Keratinocyte (primary cell): Measurements from ENCODE around the gene EXOSC5. TPM values are rescaled to one million over a fixed set of nuclear protein-coding genes. Genes with fewer than 3 reads are reported as not detected.

Experiments used
- DNase-seq: peaks from one replicate; pipeline ENCODE4 v3.0.0-alpha.2; 2011; ENCODE audit warnings: low read depth, missing footprints, low spot score
- FAIRE-seq: peaks from 2 replicates; lab custom pipeline; 2011; peaks lifted over from hg19 to GRCh38; lab: Jason Lieb, UNC
- H2AFZ ChIP-seq: 2 replicates; pipeline ENCODE4 v1.6.0; 2012; ENCODE audit warnings: low read length, control low read depth, inconsistent platforms; ENCODE audit not compliant: control insufficient read depth
- H3K27ac ChIP-seq: 2 replicates; pipeline ENCODE4 v1.5.1; 2011; ENCODE audit warnings: low read length; ENCODE audit not compliant: control insufficient read depth, insufficient read depth
- H3K27me3 ChIP-seq: 3 replicates; pipeline ENCODE4 v1.6.0; 2011; ENCODE audit warnings: low read length; ENCODE audit not compliant: control insufficient read depth, insufficient read depth; ENCODE audit errors: extremely low read depth
- H3K36me3 ChIP-seq, 2 experiments: 2 replicates in 1 of 2; 3 replicates in 1 of 2; pipeline ENCODE4 v1.5.1; 2011; ENCODE audit warnings: low read length in 2 of 2, mild to moderate bottlenecking in 1 of 2; ENCODE audit not compliant: control insufficient read depth in 2 of 2, insufficient read depth in 2 of 2; ENCODE audit errors: extremely low read depth in 1 of 2
- H3K4me1 ChIP-seq: 3 replicates; pipeline ENCODE4 v1.5.1; 2011; ENCODE audit warnings: low read length; ENCODE audit not compliant: control insufficient read depth, insufficient read depth; ENCODE audit errors: extremely low read depth
- H3K4me2 ChIP-seq: 3 replicates; pipeline ENCODE4 v1.6.0; 2011; ENCODE audit warnings: low read depth, low read length; ENCODE audit not compliant: control insufficient read depth, insufficient read depth; ENCODE audit errors: extremely low read depth
- H3K4me3 ChIP-seq, 3 experiments: fragments of 200-600 bp in 1 of 3; sonication (generic) in 1 of 3; 2 replicates in 2 of 3; 3 replicates in 1 of 3; pipeline ENCODE4 v1.5.1; 2011 to 2016; ENCODE audit warnings: low read length in 3 of 3, mild to moderate bottlenecking in 3 of 3, control low read depth in 2 of 3, inconsistent platforms in 1 of 3, low read depth in 1 of 3, mixed read lengths in 1 of 3, mixed run types in 1 of 3, moderate library complexity in 1 of 3; ENCODE audit not compliant: control insufficient read depth in 2 of 3, insufficient read depth in 2 of 3; ENCODE audit errors: extremely low read depth in 1 of 3
- H3K79me2 ChIP-seq: 2 replicates; pipeline ENCODE4 v1.6.0; 2012; ENCODE audit warnings: low read length; ENCODE audit not compliant: control insufficient read depth, insufficient read depth
- H3K9ac ChIP-seq: 3 replicates; pipeline ENCODE4 v1.6.0; 2011; ENCODE audit warnings: low read length; ENCODE audit not compliant: control insufficient read depth, insufficient read depth; ENCODE audit errors: extremely low read depth
- H3K9me1 ChIP-seq: 3 replicates; pipeline ENCODE4 v1.6.0; 2011; ENCODE audit warnings: low read length; ENCODE audit not compliant: control insufficient read depth, insufficient read depth; ENCODE audit errors: extremely low read depth
- H3K9me3 ChIP-seq: 2 replicates; pipeline ENCODE4 v1.5.1; 2012; ENCODE audit warnings: low read depth, low read length; ENCODE audit not compliant: control insufficient read depth
- H4K20me1 ChIP-seq: 3 replicates; pipeline ENCODE4 v1.6.0; 2011; ENCODE audit warnings: low read length; ENCODE audit not compliant: control insufficient read depth, insufficient read depth; ENCODE audit errors: extremely low read depth
- EZH2 ChIP-seq: IDR thresholded peaks from one replicate; pipeline ENCODE4 v1.6.1; 2012; ENCODE audit warnings: inconsistent platforms, mild to moderate bottlenecking, low read length, moderate library complexity
- dilution Hi-C: fragments of 300-500 bp; cut with MboI; formaldehyde crosslinking; loops from one replicate; pipeline ENCODE4 v1.7.0; 2020; ENCODE audit warnings: low sequenced_read_pairs; ENCODE audit not compliant: extremely low pct_ligation_motif_present
- polyA plus RNA-seq, 5 experiments: library from polyadenylated mRNA; depleted of rRNA in 3 of 5; stranded (reverse) in 3 of 5; stranded (forward) in 1 of 5; unstranded in 1 of 5; fragments of >200 nt; gene quantifications; 1 replicate in 1 of 5; 2 replicates in 3 of 5; 3 replicates in 1 of 5; pipeline versions ENCODE4 v1.2.1 to v1.2.3, GENCODE V29; 2011 to 2012; ENCODE audit warnings: missing spikeins in 2 of 5, low read depth in 1 of 5, low replicate concordance in 1 of 5
- TF ChIP-seq, protein P1 (sequence below), 3 experiments: IDR thresholded peaks in 1 of 3; conservative IDR thresholded peaks in 1 of 3; optimal IDR thresholded peaks in 1 of 3; 2 replicates in 2 of 3; 3 replicates in 1 of 3; pipeline versions ENCODE3 to v1.5.1; 2011; ENCODE audit warnings: low read length in 3 of 3, mild to moderate bottlenecking in 3 of 3, moderate library complexity in 2 of 3, control low read depth in 1 of 3, inconsistent platforms in 1 of 3; ENCODE audit not compliant: insufficient read depth in 2 of 3; ENCODE audit errors: extremely low read depth in 1 of 3

Gene EXOSC5
- polyA plus RNA-seq, 1 donor (not counting 4 experiments of a cell fraction or from before 2014, with no cell fraction given), result 12.5 TPM

DNA sequence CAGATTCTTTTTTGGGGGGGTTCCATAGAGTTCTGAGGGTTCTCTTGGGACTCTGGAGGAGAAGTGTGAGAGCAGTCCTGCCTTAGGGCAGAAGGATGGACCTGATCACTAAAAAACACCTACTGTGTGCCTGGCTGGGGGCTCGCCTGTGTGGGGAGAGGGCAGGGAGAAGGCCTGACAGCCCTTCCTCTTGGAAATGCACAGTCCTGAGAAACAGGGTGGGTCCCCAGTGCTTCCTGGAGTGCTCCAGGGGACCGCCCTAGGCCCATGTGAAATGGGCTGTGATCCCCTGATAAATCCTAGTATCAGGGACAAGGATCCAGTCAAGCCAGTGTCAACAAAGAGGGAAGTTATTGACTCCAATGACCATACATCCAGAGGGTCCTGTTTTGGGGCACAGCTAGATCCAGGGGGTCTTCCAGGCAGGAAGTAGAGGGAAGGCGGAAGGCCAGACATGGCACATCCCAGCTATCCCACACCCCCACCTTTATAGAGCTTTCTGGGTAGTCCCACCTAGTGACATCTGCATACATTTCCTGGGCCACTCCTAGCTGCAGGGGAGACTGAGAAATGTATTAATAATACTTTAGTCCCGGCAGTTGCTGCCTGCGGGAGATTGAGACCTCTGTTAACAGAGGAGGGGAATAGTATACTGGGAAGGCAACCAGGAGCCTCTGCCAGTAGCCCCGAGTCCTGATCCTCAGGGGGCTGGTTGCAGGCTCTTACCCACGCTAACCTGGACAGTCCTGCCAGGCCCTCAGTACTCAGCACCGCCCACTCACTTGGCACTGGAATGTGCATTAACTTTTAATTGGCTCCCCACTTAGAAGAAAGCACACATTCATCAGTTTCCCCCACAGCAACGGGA, 14.2 kb upstream of the EXOSC5 start:
- dilution Hi-C loops, result no loop called here
- DNase-seq (no peak), FAIRE-seq (no peak)
- Histone ChIP-seq H3K27me3 (no peaks in the 10 kb centered on the region), H3K4me2 (no peak overlapping the region), H3K9ac (no peak overlapping the region), H3K36me3 (peaks cover 0 to 5% of the 10 kb centered on the region in 2 experiments), H3K9me3 (no peaks in the 10 kb centered on the region), H2AFZ (no peak overlapping the region), H3K4me1 (peaks cover 5% of the 10 kb centered on the region), H3K4me3 (no peak overlapping the region), H4K20me1 (no peaks in the 10 kb centered on the region), H3K79me2 (no peaks in the 10 kb centered on the region), H3K27ac (no peak overlapping the region), H3K9me1 (no peaks in the 10 kb centered on the region)
- TF ChIP-seq, protein P1, sequence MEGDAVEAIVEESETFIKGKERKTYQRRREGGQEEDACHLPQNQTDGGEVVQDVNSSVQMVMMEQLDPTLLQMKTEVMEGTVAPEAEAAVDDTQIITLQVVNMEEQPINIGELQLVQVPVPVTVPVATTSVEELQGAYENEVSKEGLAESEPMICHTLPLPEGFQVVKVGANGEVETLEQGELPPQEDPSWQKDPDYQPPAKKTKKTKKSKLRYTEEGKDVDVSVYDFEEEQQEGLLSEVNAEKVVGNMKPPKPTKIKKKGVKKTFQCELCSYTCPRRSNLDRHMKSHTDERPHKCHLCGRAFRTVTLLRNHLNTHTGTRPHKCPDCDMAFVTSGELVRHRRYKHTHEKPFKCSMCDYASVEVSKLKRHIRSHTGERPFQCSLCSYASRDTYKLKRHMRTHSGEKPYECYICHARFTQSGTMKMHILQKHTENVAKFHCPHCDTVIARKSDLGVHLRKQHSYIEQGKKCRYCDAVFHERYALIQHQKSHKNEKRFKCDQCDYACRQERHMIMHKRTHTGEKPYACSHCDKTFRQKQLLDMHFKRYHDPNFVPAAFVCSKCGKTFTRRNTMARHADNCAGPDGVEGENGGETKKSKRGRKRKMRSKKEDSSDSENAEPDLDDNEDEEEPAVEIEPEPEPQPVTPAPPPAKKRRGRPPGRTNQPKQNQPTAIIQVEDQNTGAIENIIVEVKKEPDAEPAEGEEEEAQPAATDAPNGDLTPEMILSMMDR (optimal IDR thresholded peaks at IDR 0.05 in 1 of 3, IDR thresholded peaks at IDR 0.05 in 1 of 3, conservative IDR thresholded peaks at IDR 0.05 in 1 of 3; ENCODE audit: extremely low read depth in 1 of 3, insufficient read depth in 2 of 3, low read length in 3 of 3), result no peak
- no peak for TF ChIP-seq EZH2

DNA sequence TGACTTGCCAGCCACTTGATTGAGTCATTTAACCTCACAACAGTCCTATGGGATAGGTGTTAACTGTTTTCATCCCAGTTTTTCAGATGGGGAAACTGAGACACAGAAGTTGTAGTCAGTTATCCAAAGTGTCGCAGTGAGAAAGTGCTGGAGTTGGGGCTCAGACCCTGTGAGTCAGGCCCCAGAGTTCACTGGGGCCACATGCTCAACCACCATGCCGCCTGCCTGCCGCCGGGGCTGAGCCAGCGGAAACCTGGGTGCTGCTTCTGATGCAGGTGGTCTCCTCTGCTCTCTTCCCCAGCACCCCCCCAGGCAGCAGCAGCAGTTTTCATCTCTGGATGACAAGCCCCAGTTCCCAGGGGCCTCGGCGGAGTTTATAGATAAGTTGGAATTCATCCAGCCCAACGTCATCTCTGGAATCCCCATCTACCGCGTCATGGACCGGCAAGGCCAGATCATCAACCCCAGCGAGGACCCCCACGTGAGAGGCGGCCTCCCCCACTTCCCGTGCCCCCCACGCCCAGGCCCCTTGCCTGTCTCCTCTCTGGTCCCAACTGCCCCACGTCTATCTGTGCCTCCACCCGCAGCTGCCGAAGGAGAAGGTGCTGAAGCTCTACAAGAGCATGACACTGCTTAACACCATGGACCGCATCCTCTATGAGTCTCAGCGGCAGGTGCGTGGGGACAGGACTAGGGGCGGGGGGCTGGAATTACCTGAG, 13.3 kb upstream of the EXOSC5 start:
- H3K9me1 ChIP-seq, result no peaks in the 10 kb centered on the region
- no peak overlapping the region for H3K4me2 ChIP-seq
- no peak overlapping the region for H3K27ac ChIP-seq
- no peaks in the 10 kb centered on the region for H4K20me1 ChIP-seq
- peaks cover 5% of the 10 kb centered on the region for H3K4me1 ChIP-seq
- H3K27me3 ChIP-seq, result no peaks in the 10 kb centered on the region
- no peak for FAIRE-seq
- H3K79me2 ChIP-seq, result no peaks in the 10 kb centered on the region
- TF ChIP-seq EZH2, result no peak
- TF ChIP-seq, protein P1 (optimal IDR thresholded peaks at IDR 0.05 in 1 of 3, IDR thresholded peaks at IDR 0.05 in 1 of 3, conservative IDR thresholded peaks at IDR 0.05 in 1 of 3; ENCODE audit: extremely low read depth in 1 of 3, insufficient read depth in 2 of 3, low read length in 3 of 3), result no peak
- no peaks in the 10 kb centered on the region for H3K9me3 ChIP-seq
- H3K36me3 ChIP-seq, result peaks cover 0 to 5% of the 10 kb centered on the region in 2 experiments
- dilution Hi-C loops, result no loop called here
- no peak overlapping the region for H3K9ac ChIP-seq
- no peak for DNase-seq
- H2AFZ ChIP-seq, result no peak overlapping the region
- H3K4me3 ChIP-seq, result no peak overlapping the region
